K562 (cell line): ENCODE data around the gene GATA2. TPM values are rescaled to one million over a fixed set of nuclear protein-coding genes. Genes with fewer than 3 reads are reported as not detected.

ENCODE experiments used
- ATAC-seq: fragments of 200-7000 bp; cut with Tn5 transposase; 3 replicates; pipeline ENCODE4 v1.9.1; 2020; ENCODE audit warnings: moderate library complexity
- BruUV-seq: library from RNA; stranded (reverse); fragments of 400-500 nt; replicated peaks from 2 replicates; lab custom pipeline; 2021; lab: Mats Ljungman, UMichigan
- CTCF ChIA-PET: fragments of 300-600 bp; formaldehyde crosslinking; extraction: SDS; loops from one replicate; lab custom pipeline; 2021; ENCODE audit warnings: low intra/inter-chr PET ratio; lab: Yijun Ruan, JAX
- POLR2A ChIA-PET: fragments of 300-600, 350-650 bp; sonication (Branson Sonifier 250); formaldehyde crosslinking; extraction: SDS; loops from one replicate; lab custom pipeline; 2021; ENCODE audit warnings: antibody characterized with exemption, inconsistent platforms; lab: Yijun Ruan, JAX
- DNase-seq, 4 experiments: peaks; one replicate each; pipeline versions ENCODE4 v3.0.0 to v3.0.0-alpha.2; 2011 to 2018; ENCODE audit warnings: low spot score in 3 of 4, mixed read lengths in 3 of 4; ENCODE audit errors: extremely low read depth in 1 of 4
- FAIRE-seq: peaks from 2 replicates; lab custom pipeline; 2011; peaks lifted over from hg19 to GRCh38; lab: Jason Lieb, UNC
- H2AFZ ChIP-seq: 2 replicates; pipeline ENCODE4 v1.6.0; 2011; ENCODE audit warnings: low read depth, low read length, control low read depth, inconsistent platforms
- H3K27ac ChIP-seq: fragments of 200-600 bp; 3 replicates; pipeline ENCODE4 v1.8.0; 2011; ENCODE audit warnings: low read depth, mild to moderate bottlenecking, control low read depth, inconsistent platforms, low read length, moderate library complexity, mixed read lengths; ENCODE audit errors: extremely low read depth
- H3K27me3 ChIP-seq, 2 experiments: fragments of 300-600 bp in 1 of 2; 2 replicates in 1 of 2; 3 replicates in 1 of 2; pipeline versions ENCODE4 v1.6.0 to v1.8.0; 2011; ENCODE audit warnings: inconsistent platforms in 2 of 2, low read length in 2 of 2, mild to moderate bottlenecking in 1 of 2, mixed read lengths in 1 of 2, moderate library complexity in 1 of 2; ENCODE audit not compliant: control insufficient read depth in 2 of 2, insufficient read depth in 2 of 2
- H3K36me3 ChIP-seq: fragments of 300-600 bp; 3 replicates; pipeline ENCODE4 v1.8.0; 2011; ENCODE audit warnings: mild to moderate bottlenecking, low read length, inconsistent platforms; ENCODE audit not compliant: control insufficient read depth, insufficient read depth
- H3K4me1 ChIP-seq, 2 experiments: fragments of 200-600 bp in 1 of 2; replicated peaks in 1 of 2; 2 replicates in 1 of 2; 3 replicates in 1 of 2; pipeline versions ENCODE4 v1.5.1 to v1.8.0; 2011; ENCODE audit warnings: inconsistent platforms in 2 of 2, low read length in 2 of 2, mild to moderate bottlenecking in 1 of 2, mixed read lengths in 1 of 2, moderate library complexity in 1 of 2; ENCODE audit not compliant: control insufficient read depth in 2 of 2, insufficient read depth in 2 of 2
- H3K4me2 ChIP-seq: 2 replicates; pipeline ENCODE4 v1.6.1; 2011; ENCODE audit warnings: low read length, control low read depth, inconsistent platforms, mixed read lengths; ENCODE audit not compliant: insufficient read depth
- H3K4me3 ChIP-seq: fragments of 200-600 bp; sonication (generic), shearing (Covaris generic); 2 replicates; pipeline ENCODE4 v1.5.1; 2016; ENCODE audit warnings: control low read depth, inconsistent platforms
- H3K79me2 ChIP-seq: fragments of 200-600 bp; 3 replicates; pipeline ENCODE4 v1.8.0; 2011; ENCODE audit warnings: low read length, inconsistent platforms; ENCODE audit not compliant: control insufficient read depth, insufficient read depth
- H3K9ac ChIP-seq, 2 experiments: 2 replicates each; pipeline versions ENCODE4 v1.6.0 to v1.6.1; 2011; ENCODE audit warnings: low read depth in 2 of 2, low read length in 2 of 2, control low read depth in 1 of 2, inconsistent platforms in 1 of 2, mild to moderate bottlenecking in 1 of 2, mixed read lengths in 1 of 2; ENCODE audit not compliant: insufficient read depth in 1 of 2
- H3K9me1 ChIP-seq: one replicate; pipeline ENCODE4 v1.6.0; 2011; ENCODE audit warnings: inconsistent platforms, mild to moderate bottlenecking, low read length, moderate library complexity; ENCODE audit not compliant: control insufficient read depth, insufficient read depth
- H3K9me3 ChIP-seq: replicated peaks from 2 replicates; pipeline ENCODE4 v1.5.1; 2011; ENCODE audit warnings: low read depth, low read length, inconsistent platforms; ENCODE audit not compliant: control insufficient read depth, insufficient read depth
- H4K20me1 ChIP-seq: replicated peaks from 2 replicates; pipeline ENCODE4 v1.6.1; 2011; ENCODE audit warnings: low read length, inconsistent platforms, mixed read lengths; ENCODE audit not compliant: control insufficient read depth, insufficient read depth
- CHD1 ChIP-seq: fragments of 200-600 bp; sonication (generic); IDR thresholded peaks from one replicate; pipeline ENCODE4 v1.6.1; 2012; ENCODE audit warnings: mild to moderate bottlenecking, moderate library complexity, low read length, inconsistent platforms
- FOXK1 ChIP-seq: sonication (generic); formaldehyde crosslinking; IDR thresholded peaks from 2 replicates; pipeline ENCODE4 v1.8.0; 2022; ENCODE audit warnings: missing genetic modification reagents, mild to moderate bottlenecking, borderline replicate concordance
- KAT7 ChIP-seq: sonication (generic); formaldehyde crosslinking; IDR thresholded peaks from 2 replicates; pipeline ENCODE4 v1.8.0; 2022; ENCODE audit warnings: missing genetic modification reagents, mild to moderate bottlenecking, borderline replicate concordance
- MAZ ChIP-seq, 2 experiments: fragments of 450-650 bp in 1 of 2; sonication (generic) in 1 of 2; formaldehyde crosslinking; IDR thresholded peaks in 1 of 2; conservative IDR thresholded peaks in 1 of 2; 2 replicates each; pipeline versions ENCODE4 v1.4.0 to v1.5.0; 2020; ENCODE audit warnings: mild to moderate bottlenecking in 1 of 2, missing genetic modification reagents in 1 of 2
- MLLT1 ChIP-seq, 2 experiments: fragments of 450-650 bp; IDR thresholded peaks; 2 replicates each; pipeline ENCODE4 v1.6.1; 2016
- NRF1 ChIP-seq, 2 experiments: fragments of 450-650 bp; IDR thresholded peaks in 1 of 2; conservative IDR thresholded peaks in 1 of 2; 2 replicates each; pipeline ENCODE4 v1.6.1; 2014; ENCODE audit warnings: mild to moderate bottlenecking in 2 of 2
- PHF21A ChIP-seq: fragments of 450-650 bp; IDR thresholded peaks from 2 replicates; pipeline ENCODE4 v1.6.1; 2017; ENCODE audit warnings: low read depth, borderline replicate concordance
- POLR2A ChIP-seq: fragments of 450-650 bp; conservative IDR thresholded peaks from 2 replicates; pipeline ENCODE4 v1.6.1; 2016
- POLR2AphosphoS2 ChIP-seq: IDR thresholded peaks from 2 replicates; pipeline ENCODE4 v1.6.1; 2012; ENCODE audit warnings: low read length, improper control_type of control experiment
- SIN3A ChIP-seq, 2 experiments: fragments of 150-350 bp in 1 of 2; IDR thresholded peaks; 2 replicates each; pipeline ENCODE4 v1.6.1; 2011 to 2016; ENCODE audit warnings: borderline replicate concordance in 2 of 2, low read depth in 2 of 2, low read length in 2 of 2, mild to moderate bottlenecking in 2 of 2, moderate library complexity in 2 of 2; ENCODE audit not compliant: control insufficient read depth in 1 of 2
- TAF15 ChIP-seq: fragments of 200-400 bp; formaldehyde crosslinking; IDR thresholded peaks from 2 replicates; pipeline ENCODE4 v1.6.1; 2017; ENCODE audit warnings: mild to moderate bottlenecking, low read depth, low read length, moderate library complexity
- ZNF79 ChIP-seq: fragments of 250-450 bp; sonication (Bioruptor Pico); IDR thresholded peaks from 2 replicates; pipeline ENCODE4 v1.4.0; 2020; ENCODE audit warnings: low read depth, mild to moderate bottlenecking, moderate library complexity
- WGBS: fragments of 100-300 bp; shearing (Covaris generic); methylation state at CpG from one replicate; pipeline ENCODE4 v1.1.6; 2016; ENCODE audit warnings: low coverage, mixed read lengths; ENCODE audit not compliant: insufficient coverage; ENCODE audit errors: missing lambda C conversion rate; 5-methylcytosine and 5-hydroxymethylcytosine counted together
- in situ Hi-C: fragments of 300-500 bp; cut with MboI; formaldehyde crosslinking; loops from 4 replicates; pipeline ENCODE4 v1.15.0; 2018; ENCODE audit warnings: inconsistent platforms, mixed read lengths
- intact Hi-C: fragments of 100-400 bp; cut with micrococcal nuclease; formaldehyde crosslinking; loops from 2 replicates; pipeline ENCODE4 v1.14.2; 2022
- polyA plus RNA-seq, 8 experiments: library from polyadenylated mRNA; depleted of rRNA in 4 of 8; stranded (reverse) in 5 of 8; unstranded in 3 of 8; fragments of >200 nt; fragmentation: Nextera tagmentation in 2 of 8; fragmentation: Illumina TruSeq in 1 of 8; extraction: Ambion mirVana in 2 of 8; extraction: Trizol in 1 of 8; gene quantifications; 2 replicates each; pipeline versions ENCODE4 v1.2.1 to v1.2.3, GENCODE V29; 2011 to 2014; ENCODE audit warnings: inconsistent platforms in 1 of 8, missing spikeins in 1 of 8
- total RNA-seq, 7 experiments: library from RNA; depleted of rRNA in 6 of 7; stranded (reverse); fragments of >200 nt in 6 of 7; fragmentation: Illumina TruSeq in 2 of 7; extraction: Trizol in 2 of 7; gene quantifications; 2 replicates each; pipeline versions ENCODE4 v1.2.1 to v1.2.3, GENCODE V29; 2011 to 2021; ENCODE audit warnings: low replicate concordance in 1 of 7
- TF ChIP-seq, protein P1 (sequence below): fragments of 250-450 bp; sonication (Bioruptor Pico); IDR thresholded peaks from 2 replicates; pipeline ENCODE4 v1.8.0; 2022; ENCODE audit warnings: inconsistent platforms
- TF ChIP-seq, protein P2 (sequence below), 2 experiments: IDR thresholded peaks; 2 replicates each; pipeline ENCODE4 v1.6.1; 2012; ENCODE audit warnings: improper control_type of control experiment in 2 of 2, low read depth in 2 of 2, low read length in 2 of 2, borderline replicate concordance in 1 of 2

The GATA2 gene
- total and polyA plus RNA-seq, 9 of the 15 experiments (the other 6 are each of a cell fraction or from before 2014, with no cell fraction given), result 8.5 to 218 (median 50.8) TPM

DNA sequence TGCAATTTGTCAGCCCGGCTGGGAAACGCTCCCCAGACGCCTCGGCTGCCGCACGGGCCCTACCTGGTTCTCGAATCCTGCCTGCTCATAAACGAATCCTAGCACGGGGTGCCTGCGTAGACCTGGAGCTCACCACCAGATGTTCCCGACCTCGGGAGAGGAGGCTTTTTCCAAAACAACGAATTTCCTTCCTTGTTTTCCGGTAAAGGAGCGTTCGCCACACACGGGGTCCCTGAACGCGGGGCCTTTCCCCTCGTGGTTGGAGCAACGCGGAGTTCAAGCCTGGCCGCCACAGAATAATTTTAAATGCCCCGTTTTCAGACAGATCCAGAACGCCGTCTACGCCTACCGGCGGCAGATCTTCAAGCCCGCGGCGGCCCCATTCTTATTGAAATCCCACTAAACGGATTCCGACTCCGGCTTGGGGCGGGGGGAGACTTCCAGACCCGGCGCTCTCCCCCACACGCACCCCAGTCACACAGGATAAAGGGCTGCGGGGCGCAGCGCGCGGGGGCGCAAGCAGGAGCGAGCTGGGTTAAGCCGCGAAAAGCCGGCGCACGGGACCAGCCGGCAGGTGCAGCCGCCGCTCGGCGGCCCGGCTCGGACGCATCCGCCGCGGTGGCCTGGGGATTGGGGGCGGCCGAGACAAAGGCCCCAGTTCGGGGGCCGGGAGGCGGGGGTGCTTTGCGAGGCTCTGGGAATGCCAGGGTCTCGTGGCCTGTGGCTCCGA, 895 bp downstream of the GATA2 start (continued):
- TF ChIP-seq, protein P1, sequence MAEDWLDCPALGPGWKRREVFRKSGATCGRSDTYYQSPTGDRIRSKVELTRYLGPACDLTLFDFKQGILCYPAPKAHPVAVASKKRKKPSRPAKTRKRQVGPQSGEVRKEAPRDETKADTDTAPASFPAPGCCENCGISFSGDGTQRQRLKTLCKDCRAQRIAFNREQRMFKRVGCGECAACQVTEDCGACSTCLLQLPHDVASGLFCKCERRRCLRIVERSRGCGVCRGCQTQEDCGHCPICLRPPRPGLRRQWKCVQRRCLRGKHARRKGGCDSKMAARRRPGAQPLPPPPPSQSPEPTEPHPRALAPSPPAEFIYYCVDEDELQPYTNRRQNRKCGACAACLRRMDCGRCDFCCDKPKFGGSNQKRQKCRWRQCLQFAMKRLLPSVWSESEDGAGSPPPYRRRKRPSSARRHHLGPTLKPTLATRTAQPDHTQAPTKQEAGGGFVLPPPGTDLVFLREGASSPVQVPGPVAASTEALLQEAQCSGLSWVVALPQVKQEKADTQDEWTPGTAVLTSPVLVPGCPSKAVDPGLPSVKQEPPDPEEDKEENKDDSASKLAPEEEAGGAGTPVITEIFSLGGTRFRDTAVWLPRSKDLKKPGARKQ (CRISPR knock-in tag), result no peak
- peak in 1 of 2 experiments; percentile 40; a peak in 1 of 4 replicates for TF ChIP-seq MLLT1 (IDR thresholded peaks at IDR 0.05)
- no peak for TF ChIP-seq POLR2AphosphoS2
- no peak for TF ChIP-seq TAF15

DNA sequence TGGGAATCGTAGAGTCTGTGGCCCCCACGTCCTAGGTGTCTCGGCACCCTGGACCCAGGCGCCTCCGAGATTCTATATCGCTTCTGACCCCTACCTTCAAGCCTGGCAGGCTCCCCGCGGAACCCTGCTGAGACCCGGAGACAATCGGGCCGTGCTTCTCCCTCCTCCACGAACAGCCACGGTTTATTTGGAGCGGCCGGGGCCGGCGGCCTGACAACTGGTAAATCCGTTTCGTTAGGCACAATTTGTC, 1.4 kb downstream of the GATA2 start:
- in situ Hi-C loops, result no loop called here
- Histone ChIP-seq H3K36me3 (peaks cover 54% of the 10 kb centered on the region; the same call in 2 of the 3 replicates), H3K4me2 (peak overlapping the region; percentile 92), H3K9me3 (no peaks in the 10 kb centered on the region), H3K4me1 (peaks cover 26 to 83% of the 10 kb centered on the region in 2 experiments), H3K27ac (peak overlapping the region; percentile 98), H3K79me2 (peaks cover 100% of the 10 kb centered on the region), H3K9me1 (no peaks in the 10 kb centered on the region), H2AFZ (no peak overlapping the region), H3K9ac (peak overlapping the region; percentile 98), H3K27me3 (no peaks in the 10 kb centered on the region), H4K20me1 (peaks cover 15% of the 10 kb centered on the region), H3K4me3 (peak overlapping the region; percentile 98)
- POLR2A ChIA-PET, result interaction anchor here (1.4 kb wide), 1 partner anchor 45 kb away, joined by 4 read pairs; no protein-coding TSS in a partner anchor
- ATAC-seq, result no peak
- DNase-seq, result peak in 1 of 4 experiments; percentile 40
- no TSS peak for BruUV-seq
- intact Hi-C loops, result loop anchor here (10.0 kb wide), 2 partner anchors 177 to 417 kb away; no protein-coding TSS in a partner anchor
- CTCF ChIA-PET, result no interaction called here
- no peak for FAIRE-seq
- whole genome bisulfite sequencing, result 0% methylated on average over 14 of the region's 19 CpGs
- TF ChIP-seq MAZ (CRISPR knock-in tag; conservative IDR thresholded peaks at IDR 0.05 in 1 of 2, IDR thresholded peaks at IDR 0.05 in 1 of 2) (peak in 1 of 2 experiments; percentile 10; a peak in 1 of 4 replicates), ZNF79 (no peak), POLR2A (0 out of 2 replicates have a peak, but pooled peaks have one; percentile 30), CHD1 (peak; percentile 92), PHF21A (0 out of 2 replicates have a peak, but pooled peaks have one; percentile 25), NRF1 (conservative IDR thresholded peaks at IDR 0.05 in 1 of 2, IDR thresholded peaks at IDR 0.05 in 1 of 2) (no peak), KAT7 (0 out of 2 replicates have a peak, but pooled peaks have one; percentile 54), SIN3A (IDR thresholded peaks at IDR 0.05; ENCODE audit: borderline replicate concordance in 2 of 2, control insufficient read depth in 1 of 2, low read depth in 2 of 2, low read length in 2 of 2) (peak in 1 of 2 experiments; percentile 35; a peak in 1 of 4 replicates), FOXK1 (no peak)
- TF ChIP-seq, protein P2, sequence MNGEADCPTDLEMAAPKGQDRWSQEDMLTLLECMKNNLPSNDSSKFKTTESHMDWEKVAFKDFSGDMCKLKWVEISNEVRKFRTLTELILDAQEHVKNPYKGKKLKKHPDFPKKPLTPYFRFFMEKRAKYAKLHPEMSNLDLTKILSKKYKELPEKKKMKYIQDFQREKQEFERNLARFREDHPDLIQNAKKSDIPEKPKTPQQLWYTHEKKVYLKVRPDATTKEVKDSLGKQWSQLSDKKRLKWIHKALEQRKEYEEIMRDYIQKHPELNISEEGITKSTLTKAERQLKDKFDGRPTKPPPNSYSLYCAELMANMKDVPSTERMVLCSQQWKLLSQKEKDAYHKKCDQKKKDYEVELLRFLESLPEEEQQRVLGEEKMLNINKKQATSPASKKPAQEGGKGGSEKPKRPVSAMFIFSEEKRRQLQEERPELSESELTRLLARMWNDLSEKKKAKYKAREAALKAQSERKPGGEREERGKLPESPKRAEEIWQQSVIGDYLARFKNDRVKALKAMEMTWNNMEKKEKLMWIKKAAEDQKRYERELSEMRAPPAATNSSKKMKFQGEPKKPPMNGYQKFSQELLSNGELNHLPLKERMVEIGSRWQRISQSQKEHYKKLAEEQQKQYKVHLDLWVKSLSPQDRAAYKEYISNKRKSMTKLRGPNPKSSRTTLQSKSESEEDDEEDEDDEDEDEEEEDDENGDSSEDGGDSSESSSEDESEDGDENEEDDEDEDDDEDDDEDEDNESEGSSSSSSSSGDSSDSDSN (IDR thresholded peaks at IDR 0.05; ENCODE audit: borderline replicate concordance in 1 of 2, low read depth in 2 of 2, low read length in 2 of 2), result 0 out of 4 replicates have a peak, but pooled peaks of 1 of the 2 experiments have one; percentile 75
